Activated naive CD4-positive, alpha-beta T cell (primary cell): Measurements from ENCODE around the gene OPN4.

ENCODE experiments used
- DNase-seq, 4 experiments: peaks; one replicate each; lab custom pipeline; 2025; lab: John Stamatoyannopoulos, UW

OPN4 gene

GRCh38 chr10:86699991-86700840, 45.9 kb downstream of the OPN4 start:
- DNase-seq = no peak

- DNase-seq = no peak
These were observed 46.7 kb downstream of the OPN4 start for GRCh38 chr10:86700851-86701617.

- DNase-seq = no peak
These were observed 48.8 kb downstream of the OPN4 start for GRCh38 chr10:86703176-86703575.

- DNase-seq = no peak
These were observed 50.8 kb downstream of the OPN4 start for GRCh38 chr10:86705139-86705538.

- no peak for DNase-seq
These were observed 51.6 kb downstream of the OPN4 start for GRCh38 chr10:86705905-86706304.

GRCh38 chr10:86706401-86706841, 52.1 kb downstream of the OPN4 start:
- DNase-seq = no peak

- DNase-seq = no peak
These were observed 52.6 kb downstream of the OPN4 start for GRCh38 chr10:86706977-86707376.

- DNase-seq = no peak
These were observed 53.2 kb downstream of the OPN4 start for GRCh38 chr10:86707505-86707904.

- DNase-seq = no peak
These were observed 53.9 kb downstream of the OPN4 start for GRCh38 chr10:86708068-86708782.

GRCh38 chr10:86708783-86709380, 54.5 kb downstream of the OPN4 start:
- DNase-seq = no peak

- DNase-seq = no peak
These were observed 55.2 kb downstream of the OPN4 start for GRCh38 chr10:86709396-86710185.

- peak; percentile 49 to 80 (median 60) for DNase-seq
These were observed 56.7 kb downstream of the OPN4 start for GRCh38 chr10:86710987-86711512.

GRCh38 chr10:86711513-86712316, 57.4 kb downstream of the OPN4 start:
- DNase-seq = peak in 3 of 4 experiments; percentile 28 to 45 (median 45)

- DNase-seq = no peak
These were observed 58.0 kb downstream of the OPN4 start for GRCh38 chr10:86712317-86712707.

GRCh38 chr10:86715156-86715795, 60.9 kb downstream of the OPN4 start:
- no peak for DNase-seq

GRCh38 chr10:86715836-86716235, 61.5 kb downstream of the OPN4 start:
- DNase-seq = no peak
